GM18526 (cell line): Measurements from ENCODE around the gene ADGRG1.

Source experiments
- POLR2A ChIP-seq: IDR thresholded peaks from 3 replicates; pipeline ENCODE4 v1.6.1; 2011; ENCODE audit not compliant: insufficient read length; ENCODE audit errors: extremely low read depth

ADGRG1 gene

DNA sequence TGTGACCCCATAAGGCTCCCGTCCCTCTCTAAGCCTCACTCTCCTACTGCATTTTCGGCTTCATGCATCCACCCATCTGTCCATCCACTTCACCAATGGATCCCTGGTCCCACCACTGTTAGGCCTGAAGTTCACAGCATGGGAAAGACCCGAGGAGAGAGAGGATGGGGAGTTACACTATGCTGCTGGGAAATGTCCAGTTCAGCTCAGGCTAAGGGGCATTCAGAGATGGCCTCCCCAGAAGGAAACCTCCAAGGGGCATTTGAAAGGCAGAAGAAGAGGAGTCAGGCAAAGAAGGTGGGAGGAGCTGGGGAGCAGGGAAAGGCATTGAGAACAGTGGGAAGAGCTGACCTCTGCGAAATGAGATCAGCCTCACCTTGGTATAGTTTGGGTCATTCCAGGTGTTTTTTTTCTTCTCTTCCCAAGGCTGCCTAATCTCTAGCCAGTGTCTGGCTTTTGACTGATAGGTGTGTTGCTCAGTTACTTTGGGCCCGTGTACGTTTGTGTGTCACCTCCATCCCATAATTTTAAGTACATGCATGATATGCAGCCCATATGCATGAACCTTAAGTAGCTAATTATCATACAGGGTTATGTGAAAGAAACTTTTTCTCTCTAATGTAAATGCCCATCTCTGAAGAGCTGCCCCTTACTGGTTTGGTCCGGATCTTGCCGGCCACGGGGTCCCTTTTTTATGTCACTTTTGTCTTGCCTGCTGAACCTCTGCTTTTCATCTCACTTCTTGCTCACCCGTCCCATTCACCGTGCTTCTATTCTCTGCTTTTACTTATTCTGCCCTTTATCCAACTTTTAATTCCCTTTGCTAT, 54.6 kb downstream of the ADGRG1 start:
- no peak for TF ChIP-seq POLR2A

DNA sequence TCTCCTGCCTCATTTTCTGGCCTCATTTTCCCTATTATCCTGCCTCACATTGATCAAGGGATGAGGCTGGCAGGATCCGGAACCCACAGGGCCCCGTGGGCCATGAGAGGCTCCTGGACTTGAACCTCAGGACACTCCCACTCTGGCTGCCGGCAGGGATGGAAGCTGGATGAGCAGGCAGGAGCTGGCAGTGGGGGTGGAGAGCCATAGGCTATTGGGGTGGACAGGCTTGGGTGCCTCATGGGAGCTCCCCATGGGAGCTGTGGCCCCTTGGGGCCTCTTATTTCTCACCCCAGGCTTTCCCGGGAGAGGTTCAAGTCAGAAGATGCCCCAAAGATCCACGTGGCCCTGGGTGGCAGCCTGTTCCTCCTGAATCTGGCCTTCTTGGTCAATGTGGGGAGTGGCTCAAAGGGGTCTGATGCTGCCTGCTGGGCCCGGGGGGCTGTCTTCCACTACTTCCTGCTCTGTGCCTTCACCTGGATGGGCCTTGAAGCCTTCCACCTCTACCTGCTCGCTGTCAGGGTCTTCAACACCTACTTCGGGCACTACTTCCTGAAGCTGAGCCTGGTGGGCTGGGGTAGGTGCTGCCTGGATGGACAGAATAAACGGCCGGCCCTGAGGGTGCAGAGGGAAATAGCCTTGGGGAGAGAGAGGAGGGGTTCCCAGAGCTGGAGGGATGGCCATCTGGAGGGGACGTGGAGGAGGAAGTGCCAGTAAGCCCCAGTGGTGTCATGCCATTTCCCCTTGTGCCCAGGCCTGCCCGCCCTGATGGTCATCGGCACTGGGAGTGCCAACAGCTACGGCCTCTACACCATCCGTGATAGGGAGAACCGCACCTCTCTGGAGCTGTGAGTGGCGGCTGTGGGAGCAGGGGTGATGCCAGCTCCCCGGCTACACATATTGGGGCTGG, 55.5 kb downstream of the ADGRG1 start:
- TF ChIP-seq POLR2A: no peak

DNA sequence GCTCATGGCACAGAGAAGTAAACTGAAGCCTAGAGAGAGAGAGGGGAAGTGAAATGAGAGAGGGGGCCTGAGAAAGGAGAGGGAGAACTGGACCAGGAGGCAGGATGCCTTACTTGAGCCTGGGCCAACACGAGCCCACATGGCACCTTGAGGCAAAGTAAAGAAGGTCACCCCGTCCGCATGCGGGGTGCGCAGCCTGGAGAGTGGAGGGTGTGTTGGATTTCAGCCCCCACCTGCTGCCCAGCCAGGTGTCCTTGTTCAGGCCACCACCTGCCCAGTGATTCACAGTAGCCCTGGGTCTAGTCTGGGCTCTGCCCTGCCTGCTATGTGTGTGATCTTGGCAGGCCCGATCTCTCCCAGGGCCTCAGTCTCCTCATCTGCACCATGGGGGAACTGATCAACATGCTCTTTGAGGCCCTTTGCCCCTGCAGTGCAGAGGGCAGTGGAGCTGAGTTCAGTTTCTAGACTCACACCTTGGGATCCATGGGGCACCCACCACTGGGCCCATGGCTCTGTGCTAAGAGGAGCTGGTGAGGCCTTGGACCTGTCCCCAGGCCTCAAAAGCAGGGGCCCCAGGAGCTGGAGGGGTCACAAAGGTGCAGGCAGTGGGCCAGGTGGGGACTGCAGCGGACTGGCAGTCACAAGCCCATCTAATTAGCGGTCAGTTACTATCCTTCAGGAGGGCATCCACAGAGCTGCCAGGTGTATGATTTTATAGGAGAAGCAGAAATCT, 56.4 kb downstream of the ADGRG1 start:
- no peak for TF ChIP-seq POLR2A

DNA sequence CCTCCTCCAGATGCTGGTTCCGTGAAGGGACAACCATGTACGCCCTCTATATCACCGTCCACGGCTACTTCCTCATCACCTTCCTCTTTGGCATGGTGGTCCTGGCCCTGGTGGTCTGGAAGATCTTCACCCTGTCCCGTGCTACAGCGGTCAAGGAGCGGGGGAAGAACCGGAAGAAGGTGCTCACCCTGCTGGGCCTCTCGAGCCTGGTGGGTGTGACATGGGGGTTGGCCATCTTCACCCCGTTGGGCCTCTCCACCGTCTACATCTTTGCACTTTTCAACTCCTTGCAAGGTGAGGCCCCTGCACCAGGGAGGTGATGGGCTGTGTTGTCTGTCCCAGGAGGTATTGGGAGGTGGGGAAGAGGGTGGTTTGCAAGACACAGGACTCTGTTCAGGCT, 57.2 kb downstream of the ADGRG1 start:
- TF ChIP-seq POLR2A: no peak

DNA sequence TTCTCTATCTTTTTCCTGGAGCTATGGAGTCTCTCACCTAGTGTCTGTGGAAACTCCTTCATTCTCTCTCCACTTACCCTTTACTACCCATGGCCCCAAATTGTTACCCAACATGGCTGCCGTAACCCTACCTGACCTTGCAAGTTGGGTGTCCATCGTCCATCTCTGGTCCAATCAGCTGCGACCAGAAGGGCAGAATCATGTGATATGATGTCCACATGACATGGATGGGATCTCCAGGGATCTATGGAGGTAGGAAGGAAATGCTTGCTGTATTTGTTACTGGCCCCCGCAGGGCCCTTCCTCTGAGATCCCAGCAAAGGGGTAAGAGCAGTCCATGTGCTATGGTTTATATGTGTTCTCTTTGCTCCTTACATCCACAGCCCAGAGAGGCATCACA, 58.1 kb downstream of the ADGRG1 start:
- TF ChIP-seq POLR2A: no peak

DNA sequence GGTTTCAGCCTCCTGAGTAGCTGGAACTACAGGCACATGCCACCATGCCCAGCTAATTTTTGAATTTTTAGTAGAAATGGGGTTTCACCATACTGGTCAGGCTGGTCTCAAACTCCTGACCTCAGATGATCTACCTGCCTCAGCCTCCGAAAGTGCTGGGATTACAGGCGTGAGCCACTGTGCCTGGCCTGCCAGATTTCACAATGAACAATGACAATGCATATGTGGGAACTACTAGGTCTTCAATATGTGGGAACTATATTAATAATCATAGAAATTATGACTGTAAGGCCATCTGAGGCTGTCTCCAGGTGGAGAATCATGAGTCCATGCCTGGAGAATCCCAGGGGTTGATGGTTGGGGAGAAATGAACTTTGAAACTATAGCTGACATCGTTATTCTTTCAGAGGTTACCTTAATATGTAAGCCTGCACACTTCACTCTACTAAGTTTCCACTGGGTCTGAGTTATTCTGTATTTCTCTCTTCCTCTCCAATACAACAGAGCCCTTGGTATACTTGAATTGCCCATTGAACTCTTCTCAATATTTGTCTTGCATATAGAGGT, 59.0 kb downstream of the ADGRG1 start:
- TF ChIP-seq POLR2A: no peak

DNA sequence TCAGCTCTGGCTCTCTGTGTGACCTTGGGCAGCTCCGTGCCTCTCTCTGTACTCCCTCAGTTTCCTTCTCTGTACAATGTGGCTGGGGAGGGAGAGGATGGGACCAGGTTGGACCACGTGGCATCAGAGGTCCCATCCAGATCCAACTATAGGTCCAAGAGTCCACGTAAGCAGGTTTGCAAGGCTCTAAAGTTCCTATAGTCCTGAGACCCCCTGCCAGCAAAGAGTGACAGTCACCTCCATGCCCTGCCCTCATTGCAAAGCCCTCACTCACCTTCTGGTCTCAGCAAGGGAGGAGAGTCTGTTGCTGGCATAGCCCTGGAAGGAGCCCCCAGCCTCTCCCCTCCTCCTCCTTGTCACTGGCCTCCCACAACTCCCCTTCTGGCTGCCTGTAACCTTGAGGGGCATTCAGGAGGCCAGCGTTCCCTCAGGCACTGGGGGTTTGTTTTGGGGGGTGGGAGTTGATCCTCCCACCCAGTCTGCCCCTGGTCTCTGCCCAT, 60.1 kb downstream of the ADGRG1 start:
- TF ChIP-seq POLR2A: no peak

DNA sequence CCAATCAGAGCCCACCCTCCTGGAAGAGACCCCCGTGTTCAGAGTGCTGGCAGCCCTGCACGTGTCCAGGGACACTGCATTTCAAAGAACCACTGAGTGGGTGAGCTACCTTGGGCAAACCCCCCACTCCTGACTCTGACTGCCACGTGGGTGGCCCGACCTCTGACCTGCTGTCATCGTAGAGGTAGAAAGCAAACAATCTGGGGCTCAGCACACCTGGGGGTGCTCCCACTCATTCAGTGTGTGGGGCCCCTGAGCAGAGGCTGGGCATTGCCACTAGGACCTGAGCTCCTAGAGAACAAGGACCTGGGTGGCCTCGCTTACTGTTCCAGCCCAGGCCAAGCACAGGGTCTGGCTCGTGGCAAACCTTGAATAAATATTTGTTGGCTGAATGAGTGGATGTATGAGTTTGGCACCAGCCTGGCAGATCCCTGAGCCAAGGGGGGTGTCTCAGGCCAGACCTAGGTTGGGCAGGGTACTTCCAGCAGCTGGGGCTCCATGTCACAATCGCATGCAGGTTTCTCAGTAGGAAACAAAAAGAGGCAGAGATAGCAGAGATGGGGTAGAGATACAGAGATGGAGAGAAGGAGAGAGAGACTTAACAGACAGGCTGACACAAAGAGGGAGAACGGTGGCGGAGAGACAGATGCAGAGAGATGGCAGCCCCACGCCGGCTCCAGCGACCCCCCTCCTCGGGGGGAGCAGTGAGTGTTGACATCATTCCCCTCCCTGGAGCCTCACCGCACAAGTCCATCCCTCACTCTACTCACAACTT, 60.7 kb downstream of the ADGRG1 start:
- TF ChIP-seq POLR2A: no peak

DNA sequence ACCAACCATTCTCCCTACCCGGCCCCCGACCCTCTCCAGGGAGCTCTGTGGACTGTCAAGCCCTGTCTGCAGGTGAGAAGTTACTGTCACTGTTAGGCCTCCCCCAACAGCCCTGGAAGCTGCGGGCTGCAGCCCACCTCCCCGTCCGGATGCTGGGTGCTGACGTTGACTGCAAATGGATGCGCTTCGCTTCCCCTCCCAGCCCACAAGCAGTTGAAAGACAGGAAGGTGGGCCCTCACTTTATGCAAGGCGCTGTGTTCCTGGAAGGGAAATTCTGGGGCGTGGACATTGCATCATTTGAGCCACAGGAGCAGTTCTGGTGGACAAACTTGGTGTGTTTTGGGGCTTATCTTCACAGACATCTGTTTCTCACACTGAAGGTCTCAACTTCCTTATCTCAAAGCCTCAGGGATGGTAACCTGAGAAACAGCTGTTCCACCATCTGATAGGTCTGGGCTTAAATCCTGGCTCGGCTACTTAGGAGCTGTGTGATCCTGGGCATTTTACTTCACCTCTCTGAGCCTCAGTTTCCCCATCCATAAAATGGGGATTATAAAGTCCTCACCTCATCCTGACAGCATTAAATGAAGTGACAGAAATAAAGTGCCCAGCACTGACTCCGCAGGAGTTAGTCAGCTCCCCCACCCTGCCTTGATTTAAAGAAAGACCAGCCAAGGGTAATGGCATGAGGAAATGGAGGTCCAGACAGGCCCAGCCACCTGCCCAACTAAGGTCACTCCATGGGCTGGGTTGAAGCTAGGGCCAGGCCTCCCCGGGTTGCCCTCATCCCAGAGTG, 61.5 kb downstream of the ADGRG1 start:
- TF ChIP-seq POLR2A: no peak

DNA sequence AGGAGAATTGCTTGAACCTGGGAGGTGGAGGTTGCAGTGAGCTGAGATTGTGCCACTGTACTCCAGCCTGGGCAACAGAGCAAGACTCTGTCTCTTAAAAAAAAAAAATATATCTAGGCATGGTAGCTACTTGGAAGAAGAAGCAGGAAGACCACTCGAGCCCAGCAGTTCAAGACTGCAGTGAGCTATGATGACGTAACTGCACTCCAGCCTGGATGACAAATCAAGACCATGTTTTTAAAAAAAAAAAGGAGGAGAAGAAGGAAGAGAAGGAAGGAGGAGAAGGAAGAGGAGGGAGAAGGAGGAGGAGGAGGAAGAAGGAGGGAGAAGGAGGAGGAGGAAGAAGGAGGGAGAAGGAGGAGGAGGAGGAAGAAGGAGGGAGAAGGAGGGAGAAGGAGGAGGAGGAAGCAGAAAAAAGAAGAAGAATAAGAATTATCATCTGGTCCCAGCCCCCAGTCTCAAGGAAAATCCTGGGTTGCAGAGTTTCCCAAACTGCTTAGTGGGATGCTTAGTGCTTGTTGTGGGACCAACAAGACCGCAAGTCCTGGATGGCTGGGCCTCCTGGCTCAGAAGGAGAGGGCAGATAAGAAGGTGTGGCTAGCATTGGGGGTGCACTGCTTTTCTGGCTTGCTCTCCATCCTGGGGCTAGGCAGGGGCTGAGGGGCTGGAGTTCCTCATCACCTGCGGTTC, 62.5 kb downstream of the ADGRG1 start:
- no peak for TF ChIP-seq POLR2A

DNA sequence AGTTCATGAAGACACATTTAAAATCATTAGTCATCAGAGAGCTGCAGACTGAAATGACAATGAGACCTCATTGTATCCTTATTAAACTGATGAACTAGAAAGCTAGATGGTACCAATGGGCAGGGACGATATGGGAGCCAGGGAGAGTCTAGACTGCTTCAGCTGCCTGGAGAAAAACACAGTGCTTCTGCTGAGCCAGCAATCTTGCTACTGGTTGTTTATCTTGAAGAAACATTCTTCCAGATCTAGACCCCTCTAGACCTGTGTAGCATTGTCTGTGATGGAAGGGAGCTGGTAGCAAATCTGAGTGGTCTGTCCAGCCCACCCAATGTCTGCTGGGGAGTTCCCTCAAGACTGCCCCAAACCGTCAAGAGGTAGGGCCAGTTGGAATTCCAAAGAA, 64.2 kb downstream of the ADGRG1 start:
- TF ChIP-seq POLR2A: no peak

DNA sequence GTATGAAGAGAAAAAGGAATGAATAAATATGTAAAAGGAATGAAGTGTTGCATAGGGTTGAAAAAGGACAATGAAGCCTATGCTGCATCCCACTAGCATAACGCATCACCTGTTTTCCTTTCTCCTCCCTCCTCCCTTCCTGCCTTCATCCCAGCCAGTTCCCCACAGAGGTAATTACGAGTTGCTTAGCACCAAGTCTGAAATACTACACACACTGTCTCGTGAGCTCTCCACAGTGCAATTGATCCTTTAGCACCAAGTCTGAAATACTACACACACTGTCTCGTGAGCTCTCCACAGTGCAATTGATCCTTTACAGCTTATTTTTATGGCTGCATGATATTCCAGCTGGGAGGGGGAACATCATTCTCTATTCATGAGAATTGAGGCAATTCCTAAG, 65.1 kb downstream of the ADGRG1 start:
- no peak for TF ChIP-seq POLR2A

DNA sequence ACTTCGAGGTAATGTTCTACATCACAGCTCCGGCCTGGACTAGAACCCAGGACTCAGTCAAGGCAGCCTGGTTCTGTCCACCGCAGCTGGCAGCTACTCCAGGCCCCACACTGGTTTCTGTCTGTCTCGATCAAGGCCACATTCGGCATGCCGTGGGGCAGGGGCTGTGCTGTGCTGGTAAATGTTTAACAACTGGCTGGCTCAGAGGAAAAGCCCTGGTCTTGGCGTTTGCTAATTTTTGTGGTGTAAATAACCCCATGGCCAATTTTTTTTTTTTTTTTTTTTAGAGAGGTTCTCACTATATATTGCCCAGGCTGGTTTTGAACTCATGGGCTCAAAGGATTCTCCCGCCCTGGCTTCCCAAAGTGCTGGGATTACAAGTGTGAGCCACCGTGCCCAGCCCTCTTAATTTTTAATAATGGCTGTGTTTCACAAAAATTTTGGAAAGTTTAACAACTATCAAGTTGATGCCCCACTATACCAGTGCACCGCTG, 65.8 kb downstream of the ADGRG1 start:
- no peak for TF ChIP-seq POLR2A
